G401 (cell line): ENCODE data around the gene FOXP1. TPM values are rescaled to one million over a fixed set of nuclear protein-coding genes. Genes with fewer than 3 reads are reported as not detected.

ENCODE experiments used
- DNase-seq: peaks from one replicate; pipeline ENCODE4 v3.0.0-alpha.2; 2015; ENCODE audit warnings: low spot score
- in situ Hi-C: cut with HindIII; loops from 2 replicates; pipeline ENCODE4 v1.10.0; 2016; ENCODE audit warnings: low sequenced_read_pairs, mixed read lengths
- total RNA-seq: library from RNA; depleted of rRNA; stranded (reverse); fragments of >200 nt; shearing (Covaris generic); gene quantifications from 2 replicates; pipeline ENCODE4 v1.2.3, GENCODE V29; 2014

FOXP1 gene
- total RNA-seq, 1 experiment from 2014 or later, result 9.7 TPM

DNA sequence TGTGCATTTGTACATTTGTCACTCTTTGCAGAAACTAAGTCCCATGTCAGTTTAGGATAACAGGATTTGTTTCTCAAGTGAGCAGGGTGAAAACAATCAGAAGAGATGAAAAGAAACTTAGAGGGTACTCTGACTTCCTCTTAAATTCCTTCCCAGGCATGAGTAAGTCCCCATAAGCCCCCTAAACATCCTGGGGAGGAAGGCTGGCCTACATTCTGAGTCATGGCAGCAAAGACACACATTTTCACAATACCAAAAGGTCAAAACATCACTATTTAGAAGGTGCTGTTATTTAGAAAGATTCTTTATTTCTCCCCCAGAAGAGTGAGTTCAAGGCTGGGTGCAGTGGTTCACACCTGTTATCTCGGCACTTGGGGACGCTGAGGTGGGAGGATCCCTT is 7.6 kb upstream of the FOXP1 start:
- DNase-seq, result no peak
- in situ Hi-C loops, result loop anchor here (5.0 kb wide), 1 partner anchor 101 kb away; no protein-coding TSS in a partner anchor

- in situ Hi-C loops, result no loop called here
- DNase-seq, result no peak
These were observed 5.6 kb upstream of the FOXP1 start for GRCh38 chr3:71589132-71589531.

GRCh38 chr3:71587958-71588357 is 4.4 kb upstream of the FOXP1 start:
- no peak for DNase-seq
- in situ Hi-C loops, result no loop called here

DNA sequence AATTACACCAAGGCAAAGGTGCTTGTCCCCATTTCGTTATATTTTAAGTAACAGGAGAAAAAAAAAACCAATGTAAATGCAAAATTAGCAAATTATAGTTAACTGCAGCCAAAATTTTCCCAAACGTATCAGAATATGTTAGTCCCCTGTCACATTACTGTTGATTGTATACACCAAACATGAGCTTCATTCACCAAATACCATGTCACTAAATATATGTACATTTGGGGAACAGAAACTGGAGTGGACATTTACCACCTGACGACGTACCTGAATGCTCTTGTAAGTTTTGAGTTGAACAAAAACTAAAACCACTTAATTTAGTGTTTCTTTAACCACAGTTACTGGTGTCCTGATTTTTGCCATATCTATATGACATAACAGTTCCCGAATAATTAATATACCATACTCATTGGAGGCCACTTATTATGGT is 3.3 kb upstream of the FOXP1 start:
- in situ Hi-C loops, result no loop called here
- DNase-seq, result no peak

- in situ Hi-C loops, result no loop called here
- peak; percentile 68 for DNase-seq
These were observed 2.6 kb upstream of the FOXP1 start for GRCh38 chr3:71585887-71586809.

DNA sequence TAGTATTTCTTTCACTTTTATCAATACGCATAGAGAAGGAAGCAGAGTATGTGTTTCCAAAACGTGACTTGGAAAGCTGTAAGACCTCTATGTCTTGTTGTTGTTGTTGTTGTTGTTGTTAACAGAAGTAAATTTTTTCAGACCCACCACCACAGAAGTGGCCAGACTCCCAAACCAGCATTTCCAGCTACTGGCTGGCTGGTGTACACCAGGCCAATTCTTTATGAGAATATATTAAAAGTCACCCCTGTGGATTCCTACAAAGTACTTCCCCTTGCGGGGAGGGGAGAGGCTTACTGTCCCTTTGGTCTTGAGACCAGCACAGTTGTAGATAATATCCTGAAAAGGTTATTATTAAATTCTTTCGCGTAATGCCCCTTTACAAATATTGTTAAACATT is 1.6 kb upstream of the FOXP1 start:
- in situ Hi-C loops, result no loop called here

DNA sequence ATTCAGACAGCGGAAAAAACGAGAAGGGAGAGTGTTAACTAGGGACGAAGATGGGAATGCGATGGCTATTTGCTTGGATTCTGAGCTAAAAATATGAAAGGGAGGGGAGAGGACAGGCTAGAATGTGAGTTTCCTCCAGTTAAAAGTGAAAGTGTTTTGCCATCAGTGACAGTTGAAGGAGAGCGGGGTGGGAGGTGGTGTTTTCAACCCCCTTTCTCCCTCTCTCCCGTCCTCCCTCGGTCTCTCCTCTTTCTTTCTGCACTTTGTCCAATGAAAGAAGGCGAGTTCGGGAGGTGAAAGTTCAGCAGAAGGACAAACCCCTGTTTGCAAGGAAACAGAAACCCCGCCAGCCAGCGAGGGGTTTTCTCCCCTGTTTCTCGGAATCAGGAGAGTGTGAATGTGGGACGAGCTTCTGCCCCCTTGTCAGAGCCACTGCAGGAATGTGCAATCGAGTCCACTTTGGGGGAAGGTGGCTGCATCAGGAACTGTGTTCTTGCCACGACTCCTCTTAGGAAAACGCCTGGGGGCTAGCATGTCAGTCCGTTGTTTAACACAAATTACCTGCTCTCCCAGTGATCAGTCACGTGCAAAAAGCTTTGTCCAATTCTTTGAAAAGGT is 975 bp upstream of the FOXP1 start:
- in situ Hi-C loops, result no loop called here
- DNase-seq, result peak; percentile 72

More for the DNA sequence above, 1.6 kb upstream of the FOXP1 start:
- peak; percentile 39 for DNase-seq

DNA sequence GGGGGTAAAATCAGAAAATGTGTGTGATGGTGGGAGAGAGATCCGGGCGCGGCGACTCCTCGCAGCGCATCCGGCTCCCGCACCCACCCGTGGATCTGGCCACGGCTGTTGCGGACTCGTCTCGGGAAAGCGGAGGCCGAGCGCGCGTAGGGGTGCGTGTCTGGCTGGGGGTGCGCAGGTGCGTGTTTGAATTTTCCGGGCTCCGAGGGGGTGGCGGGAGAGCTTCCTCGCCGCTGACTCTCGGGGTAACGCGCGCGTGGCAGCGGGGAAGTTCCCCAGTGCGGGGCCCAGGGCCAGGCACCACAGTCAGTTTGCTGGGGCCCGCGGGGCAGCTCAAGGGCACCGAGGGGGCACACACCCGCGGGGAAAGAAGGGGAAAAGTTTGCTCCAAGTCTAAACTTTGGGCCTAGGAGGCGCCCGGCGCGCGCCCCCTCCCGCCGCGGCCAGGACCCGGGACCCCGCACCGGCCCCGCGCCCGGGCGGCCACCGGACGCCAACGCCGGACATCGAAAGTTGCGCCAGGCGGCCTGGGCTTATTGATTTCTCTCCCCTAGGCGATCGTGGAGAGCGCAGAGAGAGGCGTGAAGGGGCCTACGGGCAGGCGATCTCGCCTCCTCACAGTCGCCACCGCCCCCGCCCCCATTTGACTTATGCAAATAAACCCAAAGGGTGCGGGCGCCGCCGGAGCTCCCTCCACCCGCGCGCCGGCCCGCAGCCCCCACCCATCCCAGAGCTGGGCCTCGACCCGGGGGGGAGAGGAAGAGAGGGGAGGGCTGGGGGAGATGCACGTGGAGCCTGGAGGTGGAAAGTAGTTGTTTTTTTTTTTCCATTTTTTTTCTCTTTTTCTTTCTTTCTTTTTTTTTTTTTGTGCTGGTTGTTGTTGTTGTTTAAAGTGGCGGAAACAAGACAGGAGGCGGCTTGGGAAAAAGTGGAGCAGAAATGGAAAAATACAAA is 639 bp downstream of the FOXP1 start:
- in situ Hi-C loops, result no loop called here
- DNase-seq, result peak; percentile 36

GRCh38 chr3:71582036-71582611 is 1.4 kb downstream of the FOXP1 start:
- peak; percentile 39 for DNase-seq

DNA sequence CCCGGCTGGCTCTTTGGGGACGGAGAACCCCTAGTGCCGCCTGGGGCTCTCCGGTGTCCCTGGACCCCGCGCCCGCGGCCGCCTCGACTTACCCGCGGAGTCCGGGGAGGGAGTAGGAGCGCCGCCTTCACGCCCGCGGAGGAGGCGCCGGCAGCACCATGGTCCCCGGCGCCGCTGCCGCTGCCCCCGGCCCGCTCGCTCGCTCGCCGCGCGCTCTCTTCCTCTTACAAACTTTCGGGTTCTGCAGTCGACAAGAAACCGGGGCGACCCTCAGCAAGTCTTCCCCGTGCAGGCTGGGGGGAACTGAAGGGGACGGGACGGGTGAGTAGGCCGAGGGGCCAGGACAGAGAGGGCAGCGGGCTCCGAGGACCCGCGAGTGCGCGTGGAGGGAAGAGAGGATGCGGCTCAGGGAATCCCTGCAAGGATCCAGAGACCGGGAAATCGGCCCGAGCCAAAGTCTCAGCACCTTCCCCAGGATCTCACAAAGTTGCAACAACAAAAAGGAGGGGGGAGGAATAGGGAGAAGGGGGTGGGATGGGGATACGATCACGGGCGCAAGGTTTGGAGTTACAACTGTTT is 2.0 kb downstream of the FOXP1 start:
- DNase-seq, result peak; percentile 33
- in situ Hi-C loops, result no loop called here

More at GRCh38 chr3:71582036-71582611, 1.4 kb downstream of the FOXP1 start:
- in situ Hi-C loops, result no loop called here

- peak; percentile 18 for DNase-seq
- in situ Hi-C loops, result no loop called here
These were observed 2.7 kb downstream of the FOXP1 start for GRCh38 chr3:71580636-71581456.

GRCh38 chr3:71579935-71580406 is 3.6 kb downstream of the FOXP1 start:
- in situ Hi-C loops, result no loop called here
- no peak for DNase-seq

GRCh38 chr3:71579326-71579934 is 4.1 kb downstream of the FOXP1 start:
- no peak for DNase-seq
- in situ Hi-C loops, result no loop called here

DNA sequence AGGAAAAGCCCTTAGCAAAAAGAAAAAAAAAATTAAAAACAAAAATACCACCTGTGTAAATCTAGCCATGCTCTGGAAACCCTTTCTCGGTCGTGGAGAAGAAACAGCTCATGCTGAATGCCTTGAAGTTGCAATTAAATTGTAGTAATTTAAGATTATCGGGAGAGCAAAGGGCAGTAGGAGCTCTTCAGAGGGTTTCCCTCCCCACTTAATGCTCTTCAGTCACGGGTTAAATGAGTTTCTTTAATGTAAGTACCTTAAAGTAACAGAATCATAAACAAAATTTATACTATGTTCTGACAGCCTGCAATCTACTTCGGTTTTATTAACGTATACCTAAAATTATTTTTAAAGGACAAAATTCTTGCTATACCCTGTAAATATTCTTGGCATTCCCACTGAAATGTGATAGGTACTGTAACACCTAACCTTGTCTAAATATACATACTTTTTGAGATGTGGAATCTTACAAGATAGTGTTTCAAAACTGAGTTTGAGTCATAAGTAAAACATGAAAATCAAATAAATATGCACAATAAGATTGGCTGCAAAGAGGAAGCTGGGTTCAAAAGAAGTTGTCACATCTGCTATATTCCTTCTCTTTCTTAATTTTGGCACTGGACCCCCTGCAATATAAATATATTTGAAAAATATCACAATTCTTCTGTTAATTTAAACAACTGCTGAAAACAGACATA is 5.3 kb downstream of the FOXP1 start:
- in situ Hi-C loops, result no loop called here

GRCh38 chr3:71577011-71577410 is 6.5 kb downstream of the FOXP1 start:
- in situ Hi-C loops, result no loop called here

More for the DNA sequence above, 5.3 kb downstream of the FOXP1 start:
- DNase-seq, result no peak

GRCh38 chr3:71575433-71575832 is 8.1 kb downstream of the FOXP1 start:
- no peak for DNase-seq
- in situ Hi-C loops, result no loop called here

More at GRCh38 chr3:71577011-71577410, 6.5 kb downstream of the FOXP1 start:
- DNase-seq, result no peak

DNA sequence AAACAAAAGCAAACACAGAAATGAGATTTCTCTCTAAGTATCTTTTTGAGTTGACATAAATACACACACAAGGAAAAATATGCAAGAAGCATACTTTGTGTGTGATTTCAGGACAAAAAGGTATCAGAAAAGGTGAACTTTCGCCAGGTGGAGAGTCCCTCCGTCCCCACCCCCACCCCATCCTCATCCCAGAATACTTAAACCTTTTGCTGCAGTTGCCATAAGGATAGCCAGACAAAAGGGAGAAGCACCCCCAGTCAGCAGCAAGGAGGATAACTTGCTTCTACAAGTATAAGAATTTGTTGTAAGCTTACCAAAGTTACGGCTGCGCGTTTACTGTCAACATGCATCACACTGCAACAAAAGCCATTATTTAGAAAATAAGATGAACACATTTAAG is 10.3 kb downstream of the FOXP1 start:
- in situ Hi-C loops, result no loop called here

More for the DNA sequence above, 10.3 kb downstream of the FOXP1 start:
- no peak for DNase-seq
